Lower leg skin (tissue), 4 donors: ENCODE data around the gene ST6GALNAC3. TPM values are rescaled to one million over a fixed set of nuclear protein-coding genes. Genes with fewer than 3 reads are reported as not detected.

Experiments
- DNase-seq, 2 donors: peaks; one replicate each; pipeline ENCODE4 v3.0.0-alpha.2; 2019; ENCODE audit warnings: low spot score in 2 of 2
- H3K4me3 ChIP-seq: fragments of 200-600 bp; sonication (generic); 2 replicates; pipeline ENCODE4 v1.5.1; 2017; ENCODE audit warnings: mild to moderate bottlenecking, low read depth; ENCODE audit not compliant: poor library complexity, severe bottlenecking
- CTCF ChIP-seq, 3 donors: fragments of 450-650 bp; IDR thresholded peaks; one replicate each; pipeline ENCODE4 v1.5.1; 2016; ENCODE audit warnings: antibody characterized with exemption in 3 of 3, mild to moderate bottlenecking in 3 of 3, moderate library complexity in 2 of 3
- POLR2A ChIP-seq, 2 donors: fragments of 450-650 bp; IDR thresholded peaks; one replicate each; pipeline ENCODE4 v1.6.1; 2016 to 2017; ENCODE audit warnings: antibody characterized with exemption in 2 of 2, mild to moderate bottlenecking in 1 of 2, moderate library complexity in 1 of 2
- WGBS, 2 donors: methylation state at CpG; one replicate each; pipeline ENCODE4 v1.1.5; 2018; 5-methylcytosine and 5-hydroxymethylcytosine counted together
- intact Hi-C: fragments of 100-400 bp; cut with DNase I; formaldehyde crosslinking; loops from one replicate; pipeline ENCODE4 v1.15.0; 2023; ENCODE audit warnings: low total_unique reads
- total RNA-seq, 4 donors: library from RNA; depleted of rRNA; stranded (reverse); fragments of >200 nt; gene quantifications; one replicate each; pipeline ENCODE4 v1.1.0, GENCODE V29; 2016

Gene ST6GALNAC3
- total RNA-seq, 4 donors from 2014 or later: 1.5 to 3.8 (median 3.0) TPM

DNA sequence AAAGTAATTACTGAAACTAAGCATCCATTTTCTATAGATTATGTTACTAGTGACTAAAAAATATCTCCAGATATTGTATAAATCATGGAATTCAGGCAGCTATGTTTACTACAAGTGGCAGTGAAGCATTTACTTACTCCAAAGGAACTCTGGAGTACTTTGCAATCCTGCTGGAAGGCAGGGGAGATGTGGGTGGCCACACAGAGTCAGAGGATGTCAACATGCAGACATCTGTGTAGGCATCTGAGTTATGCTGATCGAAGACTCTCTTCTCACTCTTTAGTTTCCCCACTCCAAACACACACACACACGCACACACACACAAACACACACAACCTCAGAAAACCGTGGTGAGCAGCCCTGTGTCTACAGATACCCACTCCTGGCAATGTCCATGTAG lies 112.9 kb downstream of the ST6GALNAC3 start:
- intact Hi-C loops: no loop called here
- TF ChIP-seq CTCF (IDR thresholded peaks at IDR 0.05): no peak
- no peak for TF ChIP-seq POLR2A (IDR thresholded peaks at IDR 0.05)
- 66 to 81% methylated on average over 3 of the region's 3 CpGs for WGBS, 2 donors
- H3K4me3 ChIP-seq: no peak overlapping the region
- DNase-seq: no peak

DNA sequence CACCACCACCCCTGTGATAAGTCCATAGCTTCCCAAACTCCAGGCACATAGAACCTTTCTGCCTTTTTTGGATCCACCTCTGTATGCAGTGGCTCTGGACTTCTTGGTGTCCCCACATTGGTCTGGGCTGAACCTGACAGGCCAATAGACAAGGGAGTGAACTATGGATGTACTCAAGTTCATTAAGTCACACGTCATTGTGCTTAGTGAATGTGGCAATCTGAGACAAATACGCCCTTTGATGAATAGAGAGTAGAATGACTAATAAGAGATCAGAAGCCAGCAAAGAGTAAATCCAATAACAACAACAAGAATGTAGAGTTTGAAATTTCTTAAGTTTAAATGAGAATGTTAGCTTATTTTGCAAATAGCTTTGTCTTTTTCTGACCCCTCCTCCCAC lies 114.8 kb downstream of the ST6GALNAC3 start:
- intact Hi-C loops: no loop called here
- no peak for DNase-seq
- WGBS, 2 donors: 49 to 73% methylated on average over 2 of the region's 2 CpGs
- H3K4me3 ChIP-seq: no peak overlapping the region
- TF ChIP-seq CTCF (IDR thresholded peaks at IDR 0.05): no peak

- TF ChIP-seq POLR2A (IDR thresholded peaks at IDR 0.05) (no peak), CTCF (IDR thresholded peaks at IDR 0.05) (no peak)
- intact Hi-C loops: no loop called here
- 74 to 78% methylated on average over 4 of the region's 4 CpGs for WGBS, 2 donors
- H3K4me3 ChIP-seq: no peak overlapping the region
- no peak for DNase-seq
Measured at GRCh38 chr1:76190749-76191424, 116.3 kb downstream of the ST6GALNAC3 start.

GRCh38 chr1:76191561-76191960 lies 117.0 kb downstream of the ST6GALNAC3 start:
- 87 to 97% methylated on average over 2 of the region's 2 CpGs for WGBS, 2 donors

GRCh38 chr1:76198452-76198851 lies 123.9 kb downstream of the ST6GALNAC3 start:
- 89% methylated on average over 2 of the region's 2 CpGs for WGBS, 2 donors
- H3K4me3 ChIP-seq: no peak overlapping the region
- intact Hi-C loops: no loop called here
- TF ChIP-seq CTCF (IDR thresholded peaks at IDR 0.05): no peak
- TF ChIP-seq POLR2A (IDR thresholded peaks at IDR 0.05): no peak
- no peak for DNase-seq

More at GRCh38 chr1:76191561-76191960, 117.0 kb downstream of the ST6GALNAC3 start:
- intact Hi-C loops: no loop called here
- TF ChIP-seq CTCF (IDR thresholded peaks at IDR 0.05): no peak
- no peak for TF ChIP-seq POLR2A (IDR thresholded peaks at IDR 0.05)
- H3K4me3 ChIP-seq: no peak overlapping the region
- DNase-seq: no peak

DNA sequence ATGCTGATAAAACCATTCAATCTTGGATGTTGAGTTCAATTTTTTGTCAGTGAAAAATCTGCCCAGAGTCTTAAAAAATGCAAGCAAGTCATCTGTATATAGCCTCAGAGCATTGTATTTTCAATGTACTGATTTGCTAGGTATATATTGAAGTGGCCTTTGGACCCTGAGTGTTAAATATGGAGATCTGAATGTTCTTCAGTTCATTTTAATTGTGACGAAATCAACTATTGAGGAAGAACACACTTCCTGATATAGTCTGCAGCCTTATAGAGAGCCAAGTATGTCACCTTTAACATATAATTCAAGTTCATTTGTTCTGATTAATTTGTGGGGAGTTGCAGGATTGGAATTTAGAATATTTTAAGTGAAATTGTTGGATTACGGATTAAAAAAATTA lies 128.1 kb downstream of the ST6GALNAC3 start:
- no peak for TF ChIP-seq CTCF (IDR thresholded peaks at IDR 0.05)
- TF ChIP-seq POLR2A (IDR thresholded peaks at IDR 0.05): no peak
- intact Hi-C loops: no loop called here
- WGBS, 2 donors: 85 to 89% methylated on average over 2 of the region's 2 CpGs
- no peak overlapping the region for H3K4me3 ChIP-seq
- no peak for DNase-seq
